ENCODE data around the gene PPP4R3B. TPM values are rescaled to one million over a fixed set of nuclear protein-coding genes. Genes with fewer than 3 reads are reported as not detected.

PPP4R3B gene
- total RNA-seq, 1 experiment from 2014 or later, result 49.2 TPM

- Mint-ChIP-seq H3K9me3 (ENCODE audit: low read depth, unreplicated experiment) (no peaks in the 10 kb centered on the region), H3K27me3 (ENCODE audit: unreplicated experiment) (no peaks in the 10 kb centered on the region), H3K36me3 (ENCODE audit: insufficient read depth, unreplicated experiment) (peaks cover 32% of the 10 kb centered on the region), H3K4me3 (ENCODE audit: low read depth, unreplicated experiment) (peak overlapping the region; percentile 94), H3K27ac (ENCODE audit: unreplicated experiment) (peak overlapping the region; percentile 94), H3K4me1 (ENCODE audit: low read depth, unreplicated experiment) (peaks cover 9% of the 10 kb centered on the region)
- CTCF ChIA-PET, result interaction anchor here (0.6 to 1.1 kb wide), 3 partner anchors 26 to 1075 kb away, joined by 3 to 5 read pairs (median 3); partner anchors contain the start of gene PPP4R3B
- intact Hi-C loops (cut with micrococcal nuclease; ENCODE audit: unreplicated experiment), result loop anchor here (10.0 kb wide), 2 partner anchors 235 to 285 kb away; partner anchors contain the start of genes CLHC1 and RPS27A
- TF ChIP-seq, protein P1, sequence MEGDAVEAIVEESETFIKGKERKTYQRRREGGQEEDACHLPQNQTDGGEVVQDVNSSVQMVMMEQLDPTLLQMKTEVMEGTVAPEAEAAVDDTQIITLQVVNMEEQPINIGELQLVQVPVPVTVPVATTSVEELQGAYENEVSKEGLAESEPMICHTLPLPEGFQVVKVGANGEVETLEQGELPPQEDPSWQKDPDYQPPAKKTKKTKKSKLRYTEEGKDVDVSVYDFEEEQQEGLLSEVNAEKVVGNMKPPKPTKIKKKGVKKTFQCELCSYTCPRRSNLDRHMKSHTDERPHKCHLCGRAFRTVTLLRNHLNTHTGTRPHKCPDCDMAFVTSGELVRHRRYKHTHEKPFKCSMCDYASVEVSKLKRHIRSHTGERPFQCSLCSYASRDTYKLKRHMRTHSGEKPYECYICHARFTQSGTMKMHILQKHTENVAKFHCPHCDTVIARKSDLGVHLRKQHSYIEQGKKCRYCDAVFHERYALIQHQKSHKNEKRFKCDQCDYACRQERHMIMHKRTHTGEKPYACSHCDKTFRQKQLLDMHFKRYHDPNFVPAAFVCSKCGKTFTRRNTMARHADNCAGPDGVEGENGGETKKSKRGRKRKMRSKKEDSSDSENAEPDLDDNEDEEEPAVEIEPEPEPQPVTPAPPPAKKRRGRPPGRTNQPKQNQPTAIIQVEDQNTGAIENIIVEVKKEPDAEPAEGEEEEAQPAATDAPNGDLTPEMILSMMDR (IDR thresholded peaks at IDR 0.05; ENCODE audit: unreplicated experiment), result no peak
- DNase-seq, result peak; percentile 23
- TSS peak; percentile 67 for BruUV-seq (replicated peaks)
These were observed 97.2 kb downstream of the PPP4R3B start for GRCh38 chr2:55519938-55520885.

GRCh38 chr2:55518841-55519165 is 98.6 kb downstream of the PPP4R3B start:
- H3K27me3 Mint-ChIP-seq (ENCODE audit: unreplicated experiment), result no peaks in the 10 kb centered on the region
- peak overlapping the region; percentile 94 for H3K4me3 Mint-ChIP-seq (ENCODE audit: low read depth, unreplicated experiment)
- DNase-seq, result no peak
- H3K9me3 Mint-ChIP-seq (ENCODE audit: low read depth, unreplicated experiment), result no peaks in the 10 kb centered on the region
- TF ChIP-seq, protein P1 (IDR thresholded peaks at IDR 0.05; ENCODE audit: unreplicated experiment), result no peak
- TSS peak; percentile 83 for BruUV-seq (replicated peaks)
- intact Hi-C loops (cut with micrococcal nuclease; ENCODE audit: unreplicated experiment), result loop anchor here (10.0 kb wide), 2 partner anchors 234 to 284 kb away; partner anchors contain the start of genes CLHC1 and RPS27A
- peak overlapping the region; percentile 94 for H3K27ac Mint-ChIP-seq (ENCODE audit: unreplicated experiment)
- H3K4me1 Mint-ChIP-seq (ENCODE audit: low read depth, unreplicated experiment), result peaks cover 9% of the 10 kb centered on the region
- peaks cover 32% of the 10 kb centered on the region for H3K36me3 Mint-ChIP-seq (ENCODE audit: insufficient read depth, unreplicated experiment)
- CTCF ChIA-PET, result interaction anchor here (1.1 kb wide), 1 partner anchor 143 kb away, joined by 3 read pairs; no protein-coding TSS in a partner anchor

DNA sequence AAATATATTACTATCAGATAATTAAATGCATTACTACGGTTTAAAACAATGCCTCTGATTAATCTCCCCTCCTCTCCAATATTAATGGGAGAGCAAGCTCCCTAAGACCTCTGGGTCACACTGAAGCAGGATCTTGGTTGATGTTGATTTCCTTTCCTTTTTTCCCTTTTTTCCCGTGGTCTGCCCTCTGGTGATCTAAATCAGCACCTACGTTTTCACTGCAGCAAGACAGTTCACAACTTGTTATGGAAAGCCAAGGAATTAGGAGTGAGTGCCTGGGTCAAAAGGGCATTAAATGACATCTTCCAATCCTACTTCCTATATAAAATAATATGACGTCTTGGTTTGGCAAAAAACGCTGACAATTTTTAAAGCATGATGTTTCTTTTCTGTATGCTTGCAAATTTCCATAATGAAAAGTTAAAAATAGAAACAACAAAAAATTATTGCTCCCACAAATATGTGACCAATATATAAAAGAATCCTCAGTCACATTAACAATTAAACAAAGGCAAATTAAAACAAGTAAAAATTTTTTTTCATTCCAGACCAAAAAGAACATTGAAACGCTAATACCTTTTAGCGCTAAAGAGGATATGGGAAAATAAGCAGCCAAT is 105.8 kb downstream of the PPP4R3B start:
- CTCF ChIA-PET, result interaction anchor here (0.6 kb wide), 1 partner anchor 84 kb away, joined by 4 read pairs; no protein-coding TSS in a partner anchor
- no peaks in the 10 kb centered on the region for H3K36me3 Mint-ChIP-seq (ENCODE audit: insufficient read depth, unreplicated experiment)
- no peaks in the 10 kb centered on the region for H3K27me3 Mint-ChIP-seq (ENCODE audit: unreplicated experiment)
- no peaks in the 10 kb centered on the region for H3K9me3 Mint-ChIP-seq (ENCODE audit: low read depth, unreplicated experiment)
- no peaks in the 10 kb centered on the region for H3K4me1 Mint-ChIP-seq (ENCODE audit: low read depth, unreplicated experiment)
- H3K27ac Mint-ChIP-seq (ENCODE audit: unreplicated experiment), result no peak overlapping the region
- peak; percentile 45 for DNase-seq
- no peak overlapping the region for H3K4me3 Mint-ChIP-seq (ENCODE audit: low read depth, unreplicated experiment)
- intact Hi-C loops (cut with micrococcal nuclease; ENCODE audit: unreplicated experiment), result loop anchor here (1.0 to 10.0 kb wide), 3 partner anchors 86 to 277 kb away; partner anchors contain the start of genes CLHC1 and RPS27A
- BruUV-seq (replicated peaks), result no TSS peak
- TF ChIP-seq, protein P1 (IDR thresholded peaks at IDR 0.05; ENCODE audit: unreplicated experiment), result peak; percentile 14

- no peak for DNase-seq
- no TSS peak for BruUV-seq (replicated peaks)
- CTCF ChIA-PET, result no interaction called here
- TF ChIP-seq, protein P1 (IDR thresholded peaks at IDR 0.05; ENCODE audit: unreplicated experiment), result no peak
- intact Hi-C loops (cut with micrococcal nuclease; ENCODE audit: unreplicated experiment), result no loop called here
- H3K9me3 Mint-ChIP-seq (ENCODE audit: low read depth, unreplicated experiment), result no peaks in the 10 kb centered on the region
- no peaks in the 10 kb centered on the region for H3K36me3 Mint-ChIP-seq (ENCODE audit: insufficient read depth, unreplicated experiment)
- H3K27me3 Mint-ChIP-seq (ENCODE audit: unreplicated experiment), result no peaks in the 10 kb centered on the region
- no peak overlapping the region for H3K27ac Mint-ChIP-seq (ENCODE audit: unreplicated experiment)
- H3K4me3 Mint-ChIP-seq (ENCODE audit: low read depth, unreplicated experiment), result no peak overlapping the region
- no peaks in the 10 kb centered on the region for H3K4me1 Mint-ChIP-seq (ENCODE audit: low read depth, unreplicated experiment)
These were observed 114.8 kb downstream of the PPP4R3B start for GRCh38 chr2:55502590-55503141.
